ENCODE data around the gene FRMD3. TPM values are rescaled to one million over a fixed set of nuclear protein-coding genes. Genes with fewer than 3 reads are reported as not detected.
A peak's percentile ranks its signal among the peaks of the same experiment; 100 is the strongest.

Gene FRMD3
- total RNA-seq, 1 donor from 2014 or later: 0.65 TPM

DNA sequence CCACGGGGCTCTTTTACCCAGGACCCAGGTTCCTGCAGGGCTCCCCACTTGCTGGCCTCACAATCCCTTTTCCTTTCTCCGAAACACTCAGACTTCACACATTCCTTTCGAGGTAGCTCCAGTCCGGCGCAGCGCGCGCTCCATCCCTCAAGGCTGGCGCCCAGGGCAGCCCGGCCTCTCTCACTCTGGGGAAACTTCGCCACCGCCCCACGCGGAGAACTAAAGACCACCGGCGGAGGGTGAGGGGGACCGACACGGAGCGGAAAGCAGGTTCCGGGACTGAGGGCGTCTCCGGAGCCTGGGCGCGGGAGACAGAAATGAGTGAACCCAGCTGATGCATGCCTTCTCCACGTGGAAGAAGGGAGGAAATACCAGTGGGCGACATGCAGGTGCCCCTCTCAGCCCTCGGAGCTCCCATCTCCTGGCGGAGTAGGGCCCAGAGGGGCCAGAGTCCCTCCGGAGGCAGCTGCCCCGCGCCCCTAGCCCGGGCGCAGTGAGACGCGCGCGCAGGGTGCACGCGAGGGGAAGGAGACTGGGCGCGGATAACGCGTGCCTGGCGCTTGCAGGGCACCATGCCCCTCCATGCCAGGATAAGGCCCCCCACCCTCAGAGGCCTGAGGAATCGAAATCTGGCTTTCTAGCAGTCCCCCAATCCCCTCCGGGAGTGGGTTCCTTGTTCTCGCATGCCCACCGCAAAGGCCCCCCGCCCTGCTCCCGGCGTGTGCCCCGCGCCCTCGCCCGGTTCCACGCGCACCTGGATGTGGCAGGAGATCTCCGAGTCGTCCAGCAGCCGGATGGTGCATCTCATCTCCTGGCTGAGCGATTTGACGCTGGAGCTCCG, 650 bp downstream of the FRMD3 start:
- Mint-ChIP-seq H3K27me3 (peaks cover 62% of the 10 kb centered on the region), H3K27ac (peak overlapping the region; percentile 3), H3K9me3 (ENCODE audit: low read depth) (no peaks in the 10 kb centered on the region), H3K4me1 (ENCODE audit: low read depth) (peaks cover 6% of the 10 kb centered on the region), H3K36me3 (ENCODE audit: insufficient read depth) (no peaks in the 10 kb centered on the region), H3K4me3 (ENCODE audit: low read depth) (peak overlapping the region; percentile 70)
- DNase-seq (ENCODE audit: low spot score, unreplicated experiment): no peak
- TF ChIP-seq, protein P1, sequence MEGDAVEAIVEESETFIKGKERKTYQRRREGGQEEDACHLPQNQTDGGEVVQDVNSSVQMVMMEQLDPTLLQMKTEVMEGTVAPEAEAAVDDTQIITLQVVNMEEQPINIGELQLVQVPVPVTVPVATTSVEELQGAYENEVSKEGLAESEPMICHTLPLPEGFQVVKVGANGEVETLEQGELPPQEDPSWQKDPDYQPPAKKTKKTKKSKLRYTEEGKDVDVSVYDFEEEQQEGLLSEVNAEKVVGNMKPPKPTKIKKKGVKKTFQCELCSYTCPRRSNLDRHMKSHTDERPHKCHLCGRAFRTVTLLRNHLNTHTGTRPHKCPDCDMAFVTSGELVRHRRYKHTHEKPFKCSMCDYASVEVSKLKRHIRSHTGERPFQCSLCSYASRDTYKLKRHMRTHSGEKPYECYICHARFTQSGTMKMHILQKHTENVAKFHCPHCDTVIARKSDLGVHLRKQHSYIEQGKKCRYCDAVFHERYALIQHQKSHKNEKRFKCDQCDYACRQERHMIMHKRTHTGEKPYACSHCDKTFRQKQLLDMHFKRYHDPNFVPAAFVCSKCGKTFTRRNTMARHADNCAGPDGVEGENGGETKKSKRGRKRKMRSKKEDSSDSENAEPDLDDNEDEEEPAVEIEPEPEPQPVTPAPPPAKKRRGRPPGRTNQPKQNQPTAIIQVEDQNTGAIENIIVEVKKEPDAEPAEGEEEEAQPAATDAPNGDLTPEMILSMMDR (IDR thresholded peaks at IDR 0.05; ENCODE audit: unreplicated experiment): no peak

DNA sequence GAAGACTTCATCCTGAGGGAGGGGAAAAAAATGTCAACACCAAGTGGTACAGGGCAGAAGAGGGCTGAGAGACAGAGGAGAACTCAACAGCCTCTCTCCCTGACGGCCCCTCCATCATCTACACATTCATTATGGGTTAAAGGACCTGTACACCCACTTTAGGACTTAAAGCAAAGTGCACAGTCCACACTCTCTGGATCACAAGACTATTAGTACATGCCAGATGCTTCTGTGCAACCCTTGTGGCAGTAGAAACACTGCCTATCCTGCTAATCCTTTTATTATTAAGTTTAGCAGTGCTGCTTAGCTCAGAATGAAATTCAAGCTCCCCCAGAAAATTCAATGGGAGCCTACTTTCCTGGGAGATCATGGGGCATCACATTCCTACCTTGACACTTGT, 1.9 kb downstream of the FRMD3 start:
- no peak for DNase-seq (ENCODE audit: low spot score, unreplicated experiment)
- Mint-ChIP-seq H3K9me3 (ENCODE audit: low read depth) (no peaks in the 10 kb centered on the region), H3K36me3 (ENCODE audit: insufficient read depth) (no peaks in the 10 kb centered on the region), H3K27me3 (peaks cover 67% of the 10 kb centered on the region), H3K27ac (no peak overlapping the region), H3K4me3 (ENCODE audit: low read depth) (no peak overlapping the region), H3K4me1 (ENCODE audit: low read depth) (peaks cover 6% of the 10 kb centered on the region)
- TF ChIP-seq, protein P1 (IDR thresholded peaks at IDR 0.05; ENCODE audit: unreplicated experiment): no peak

DNA sequence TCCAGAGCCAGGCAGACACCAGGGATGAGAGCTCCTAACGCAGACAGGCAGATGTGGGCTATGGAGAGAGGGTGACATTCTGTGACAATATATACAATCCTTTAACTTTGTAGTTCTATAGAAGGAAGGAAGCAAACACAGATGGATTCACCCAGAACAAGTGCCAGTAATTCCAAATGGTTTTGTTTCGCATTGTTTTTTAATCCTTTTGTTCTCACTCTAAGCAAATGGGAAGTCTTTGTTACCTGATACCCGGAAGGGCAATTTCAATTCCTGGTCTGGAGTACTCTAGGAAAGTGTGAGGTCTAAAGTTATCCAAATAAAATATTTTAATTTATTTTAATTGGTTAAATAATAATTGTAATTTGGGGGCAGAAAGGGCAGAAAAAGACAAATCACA, 2.5 kb downstream of the FRMD3 start:
- Mint-ChIP-seq H3K9me3 (ENCODE audit: low read depth) (no peaks in the 10 kb centered on the region), H3K27me3 (peaks cover 63% of the 10 kb centered on the region)

GRCh38 chr9:83533296-83533695, 4.9 kb downstream of the FRMD3 start:
- Mint-ChIP-seq H3K4me3 (ENCODE audit: low read depth) (no peak overlapping the region), H3K27me3 (peaks cover 45% of the 10 kb centered on the region)

More for the DNA sequence above, 2.5 kb downstream of the FRMD3 start:
- no peak for DNase-seq (ENCODE audit: low spot score, unreplicated experiment)
- no peak overlapping the region for H3K27ac Mint-ChIP-seq
- TF ChIP-seq, protein P1 (IDR thresholded peaks at IDR 0.05; ENCODE audit: unreplicated experiment): no peak
- H3K4me3 Mint-ChIP-seq (ENCODE audit: low read depth): no peak overlapping the region
- no peaks in the 10 kb centered on the region for H3K36me3 Mint-ChIP-seq (ENCODE audit: insufficient read depth)
- H3K4me1 Mint-ChIP-seq (ENCODE audit: low read depth): peaks cover 6% of the 10 kb centered on the region

GRCh38 chr9:83526901-83527300, 11.3 kb downstream of the FRMD3 start:
- H3K4me1 Mint-ChIP-seq (ENCODE audit: low read depth): peaks cover 10% of the 10 kb centered on the region
- peaks cover 3% of the 10 kb centered on the region for H3K27me3 Mint-ChIP-seq
- TF ChIP-seq, protein P1 (IDR thresholded peaks at IDR 0.05; ENCODE audit: unreplicated experiment): no peak
- peaks cover 3% of the 10 kb centered on the region for H3K36me3 Mint-ChIP-seq (ENCODE audit: insufficient read depth)
- peaks cover 6% of the 10 kb centered on the region for H3K9me3 Mint-ChIP-seq (ENCODE audit: low read depth)
- H3K4me3 Mint-ChIP-seq (ENCODE audit: low read depth): no peak overlapping the region
- no peak overlapping the region for H3K27ac Mint-ChIP-seq
- DNase-seq (ENCODE audit: low spot score, unreplicated experiment): no peak

More at GRCh38 chr9:83533296-83533695, 4.9 kb downstream of the FRMD3 start:
- no peak overlapping the region for H3K27ac Mint-ChIP-seq
- H3K4me1 Mint-ChIP-seq (ENCODE audit: low read depth): peaks cover 5% of the 10 kb centered on the region
- peaks cover 3% of the 10 kb centered on the region for H3K36me3 Mint-ChIP-seq (ENCODE audit: insufficient read depth)
- TF ChIP-seq, protein P1 (IDR thresholded peaks at IDR 0.05; ENCODE audit: unreplicated experiment): no peak
- DNase-seq (ENCODE audit: low spot score, unreplicated experiment): no peak
- H3K9me3 Mint-ChIP-seq (ENCODE audit: low read depth): peaks cover 6% of the 10 kb centered on the region

All from progenitor cell of endocrine pancreas (in vitro differentiated cells).